Measurements from ENCODE around the gene SOX6. TPM values are rescaled to one million over a fixed set of nuclear protein-coding genes. Genes with fewer than 3 reads are reported as not detected.

Gene SOX6
- total RNA-seq, 1 experiment from 2014 or later, result 18.4 TPM

DNA sequence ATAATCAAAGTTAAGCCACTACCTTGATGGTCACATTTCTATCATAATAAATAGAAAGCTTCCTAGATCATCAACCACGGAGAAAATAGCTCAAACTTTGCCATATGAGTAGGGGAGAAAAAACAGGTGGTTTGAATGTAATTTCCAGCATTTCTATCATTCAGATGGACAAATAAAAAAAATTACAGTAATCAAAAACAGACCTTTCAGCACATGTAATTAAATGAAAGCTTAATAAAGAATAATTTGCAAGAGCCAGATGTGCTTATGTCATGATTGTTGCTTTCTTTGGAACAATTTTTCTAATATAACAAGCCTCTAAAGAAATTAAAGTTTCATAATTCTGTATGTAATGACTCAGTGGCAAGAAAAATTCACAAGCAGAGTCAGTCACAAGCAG lies 297.0 kb downstream of the SOX6 start:
- H3K27me3 Mint-ChIP-seq (ENCODE audit: unreplicated experiment), result no peaks in the 10 kb centered on the region
- CTCF ChIA-PET, result no interaction called here
- H3K9me3 Mint-ChIP-seq (ENCODE audit: low read depth, unreplicated experiment), result peaks cover 4% of the 10 kb centered on the region
- intact Hi-C loops (cut with micrococcal nuclease; ENCODE audit: unreplicated experiment), result no loop called here
- BruUV-seq (replicated peaks), result no TSS peak
- H3K27ac Mint-ChIP-seq (ENCODE audit: unreplicated experiment), result no peak overlapping the region
- no peaks in the 10 kb centered on the region for H3K4me1 Mint-ChIP-seq (ENCODE audit: low read depth, unreplicated experiment)
- H3K36me3 Mint-ChIP-seq (ENCODE audit: insufficient read depth, unreplicated experiment), result no peaks in the 10 kb centered on the region
- TF ChIP-seq, protein P1, sequence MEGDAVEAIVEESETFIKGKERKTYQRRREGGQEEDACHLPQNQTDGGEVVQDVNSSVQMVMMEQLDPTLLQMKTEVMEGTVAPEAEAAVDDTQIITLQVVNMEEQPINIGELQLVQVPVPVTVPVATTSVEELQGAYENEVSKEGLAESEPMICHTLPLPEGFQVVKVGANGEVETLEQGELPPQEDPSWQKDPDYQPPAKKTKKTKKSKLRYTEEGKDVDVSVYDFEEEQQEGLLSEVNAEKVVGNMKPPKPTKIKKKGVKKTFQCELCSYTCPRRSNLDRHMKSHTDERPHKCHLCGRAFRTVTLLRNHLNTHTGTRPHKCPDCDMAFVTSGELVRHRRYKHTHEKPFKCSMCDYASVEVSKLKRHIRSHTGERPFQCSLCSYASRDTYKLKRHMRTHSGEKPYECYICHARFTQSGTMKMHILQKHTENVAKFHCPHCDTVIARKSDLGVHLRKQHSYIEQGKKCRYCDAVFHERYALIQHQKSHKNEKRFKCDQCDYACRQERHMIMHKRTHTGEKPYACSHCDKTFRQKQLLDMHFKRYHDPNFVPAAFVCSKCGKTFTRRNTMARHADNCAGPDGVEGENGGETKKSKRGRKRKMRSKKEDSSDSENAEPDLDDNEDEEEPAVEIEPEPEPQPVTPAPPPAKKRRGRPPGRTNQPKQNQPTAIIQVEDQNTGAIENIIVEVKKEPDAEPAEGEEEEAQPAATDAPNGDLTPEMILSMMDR (IDR thresholded peaks at IDR 0.05; ENCODE audit: unreplicated experiment), result no peak
- no peak for DNase-seq
- no peak overlapping the region for H3K4me3 Mint-ChIP-seq (ENCODE audit: low read depth, unreplicated experiment)

DNA sequence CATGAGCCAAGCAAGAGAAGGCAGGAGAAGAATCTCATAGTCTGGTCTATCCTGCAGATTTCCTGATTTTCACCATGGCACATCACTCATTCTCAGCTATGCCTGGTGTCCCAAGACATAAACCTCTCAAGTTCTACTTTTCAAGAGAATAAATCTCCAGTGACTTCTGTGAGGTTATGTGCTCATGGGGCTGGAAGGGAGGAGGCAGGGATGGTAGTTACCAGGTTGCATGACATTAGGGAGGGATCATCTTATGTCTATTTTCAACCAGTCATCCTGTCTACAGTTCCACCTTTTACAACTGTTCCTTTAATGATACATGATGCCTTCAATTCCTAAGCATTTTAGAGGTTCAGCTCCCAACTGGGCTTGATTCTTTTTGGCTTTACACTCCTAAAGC lies 297.7 kb downstream of the SOX6 start:
- TF ChIP-seq, protein P1 (IDR thresholded peaks at IDR 0.05; ENCODE audit: unreplicated experiment), result no peak
- Mint-ChIP-seq H3K27me3 (ENCODE audit: unreplicated experiment) (no peaks in the 10 kb centered on the region), H3K27ac (ENCODE audit: unreplicated experiment) (no peak overlapping the region), H3K4me1 (ENCODE audit: low read depth, unreplicated experiment) (no peaks in the 10 kb centered on the region), H3K4me3 (ENCODE audit: low read depth, unreplicated experiment) (no peak overlapping the region), H3K9me3 (ENCODE audit: low read depth, unreplicated experiment) (peaks cover 4% of the 10 kb centered on the region), H3K36me3 (ENCODE audit: insufficient read depth, unreplicated experiment) (no peaks in the 10 kb centered on the region)
- CTCF ChIA-PET, result no interaction called here
- no peak for DNase-seq
- intact Hi-C loops (cut with micrococcal nuclease; ENCODE audit: unreplicated experiment), result no loop called here
- BruUV-seq (replicated peaks), result no TSS peak

DNA sequence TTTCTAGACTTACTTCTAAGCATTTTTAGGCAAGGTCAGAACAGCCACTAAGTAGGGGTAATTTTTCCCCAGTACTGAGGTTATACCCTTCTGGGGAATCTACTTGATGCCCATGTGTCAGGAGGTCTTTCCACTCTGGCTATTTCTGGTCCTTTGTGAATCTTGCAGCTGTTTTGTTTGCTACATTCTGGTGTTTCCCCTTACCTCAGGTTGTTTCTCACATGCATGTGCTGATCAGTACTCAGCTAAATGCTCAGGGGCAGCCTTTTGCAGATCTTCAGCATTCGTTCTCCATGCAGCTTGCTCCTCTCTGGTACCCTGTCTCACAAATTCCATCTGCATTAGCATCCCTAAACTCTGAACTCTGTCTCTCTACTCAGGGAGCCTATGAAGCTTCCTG lies 303.6 kb downstream of the SOX6 start:
- no TSS peak for BruUV-seq (replicated peaks)
- no peak overlapping the region for H3K4me3 Mint-ChIP-seq (ENCODE audit: low read depth, unreplicated experiment)
- H3K27ac Mint-ChIP-seq (ENCODE audit: unreplicated experiment), result peak overlapping the region; percentile 39
- H3K36me3 Mint-ChIP-seq (ENCODE audit: insufficient read depth, unreplicated experiment), result no peaks in the 10 kb centered on the region
- H3K27me3 Mint-ChIP-seq (ENCODE audit: unreplicated experiment), result no peaks in the 10 kb centered on the region
- intact Hi-C loops (cut with micrococcal nuclease; ENCODE audit: unreplicated experiment), result no loop called here
- DNase-seq, result no peak
- peaks cover 3% of the 10 kb centered on the region for H3K9me3 Mint-ChIP-seq (ENCODE audit: low read depth, unreplicated experiment)
- CTCF ChIA-PET, result no interaction called here
- no peaks in the 10 kb centered on the region for H3K4me1 Mint-ChIP-seq (ENCODE audit: low read depth, unreplicated experiment)
- TF ChIP-seq, protein P1 (IDR thresholded peaks at IDR 0.05; ENCODE audit: unreplicated experiment), result no peak

DNA sequence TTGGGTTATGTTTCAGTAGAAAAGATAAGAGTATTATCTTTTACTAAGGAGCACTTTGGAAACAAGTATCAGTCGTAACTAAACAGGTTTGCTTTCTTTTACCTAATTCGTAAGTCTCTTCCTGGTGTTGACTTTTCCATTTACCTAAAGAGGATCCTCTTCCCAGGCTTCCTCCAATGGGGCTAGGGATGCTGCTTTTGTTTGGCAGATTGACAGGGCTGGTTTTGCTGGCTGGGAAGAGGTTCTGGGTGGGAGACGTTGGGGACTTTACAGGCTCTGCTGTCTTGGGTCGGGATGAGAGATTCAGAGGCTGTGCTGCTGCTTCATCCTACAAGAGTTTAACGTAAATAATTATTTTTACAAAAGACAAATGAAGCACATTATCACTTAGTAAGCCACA lies 306.7 kb downstream of the SOX6 start:
- Mint-ChIP-seq H3K4me1 (ENCODE audit: low read depth, unreplicated experiment) (no peaks in the 10 kb centered on the region), H3K36me3 (ENCODE audit: insufficient read depth, unreplicated experiment) (no peaks in the 10 kb centered on the region), H3K27me3 (ENCODE audit: unreplicated experiment) (no peaks in the 10 kb centered on the region), H3K9me3 (ENCODE audit: low read depth, unreplicated experiment) (peaks cover 3% of the 10 kb centered on the region), H3K4me3 (ENCODE audit: low read depth, unreplicated experiment) (no peak overlapping the region), H3K27ac (ENCODE audit: unreplicated experiment) (no peak overlapping the region)
- intact Hi-C loops (cut with micrococcal nuclease; ENCODE audit: unreplicated experiment), result no loop called here
- TF ChIP-seq, protein P1 (IDR thresholded peaks at IDR 0.05; ENCODE audit: unreplicated experiment), result no peak
- no peak for DNase-seq
- no TSS peak for BruUV-seq (replicated peaks)
- CTCF ChIA-PET, result no interaction called here

DNA sequence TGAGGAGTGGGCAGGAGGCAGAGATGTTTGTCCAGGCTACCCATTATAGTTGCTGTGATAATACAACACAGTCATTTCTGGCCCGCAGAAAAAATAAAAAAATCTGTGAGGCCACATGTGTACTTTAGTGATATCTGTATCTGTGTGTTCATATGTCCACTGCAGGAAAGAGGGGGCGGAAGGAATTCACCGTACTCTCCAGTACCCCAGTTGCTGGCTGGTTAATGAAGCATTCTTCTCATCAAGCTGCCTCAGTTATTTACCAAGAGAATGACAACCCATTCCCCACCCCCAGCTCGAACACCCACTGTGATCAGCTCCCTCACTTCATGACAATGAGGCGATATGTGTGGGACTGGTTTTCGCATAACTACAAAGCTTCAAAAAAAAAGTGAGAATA lies 309.3 kb downstream of the SOX6 start:
- Mint-ChIP-seq H3K4me3 (ENCODE audit: low read depth, unreplicated experiment) (no peak overlapping the region), H3K27ac (ENCODE audit: unreplicated experiment) (no peak overlapping the region), H3K4me1 (ENCODE audit: low read depth, unreplicated experiment) (no peaks in the 10 kb centered on the region), H3K36me3 (ENCODE audit: insufficient read depth, unreplicated experiment) (no peaks in the 10 kb centered on the region), H3K9me3 (ENCODE audit: low read depth, unreplicated experiment) (no peaks in the 10 kb centered on the region), H3K27me3 (ENCODE audit: unreplicated experiment) (no peaks in the 10 kb centered on the region)
- no peak for DNase-seq
- no TSS peak for BruUV-seq (replicated peaks)
- intact Hi-C loops (cut with micrococcal nuclease; ENCODE audit: unreplicated experiment), result no loop called here
- TF ChIP-seq, protein P1 (IDR thresholded peaks at IDR 0.05; ENCODE audit: unreplicated experiment), result no peak
- CTCF ChIA-PET, result no interaction called here

Data from Calu3 (cell line).